Measurements from ENCODE around the gene EHD4.

EHD4 gene

GRCh38 chr15:41849861-41850260, 122.5 kb downstream of the EHD4 start:
- WGBS (ENCODE audit: insufficient coverage, insufficient read length): no CpG with 5 or more reads among the region's 8 CpGs
- H3K4me1 ChIP-seq (ENCODE audit: control insufficient read depth, insufficient read depth, low read length): no peaks in the 10 kb centered on the region; the same call in 1 of the 2 replicates
- DNase-seq (ENCODE audit: low read depth, low spot score): no peak

GRCh38 chr15:41849204-41849603, 123.2 kb downstream of the EHD4 start:
- DNase-seq (ENCODE audit: low read depth, low spot score): no peak
- Histone ChIP-seq H3K27ac (ENCODE audit: low read length) (no peak overlapping the region), H3K27me3 (ENCODE audit: control insufficient read depth, insufficient read depth, low read length) (no peaks in the 10 kb centered on the region), H3K4me1 (ENCODE audit: control insufficient read depth, insufficient read depth, low read length) (no peaks in the 10 kb centered on the region; the same call in 1 of the 2 replicates), H3K4me3 (ENCODE audit: low read length) (no peak overlapping the region), H3K9me3 (ENCODE audit: control insufficient read depth, insufficient read depth, low read length) (no peaks in the 10 kb centered on the region), H3K36me3 (ENCODE audit: control insufficient read depth, insufficient read depth, low read length) (peaks cover 7% of the 10 kb centered on the region; the same call in 1 of the 2 replicates)
- no CpG with 5 or more reads among the region's 6 CpGs for WGBS (ENCODE audit: insufficient coverage, insufficient read length)

More at GRCh38 chr15:41849861-41850260, 122.5 kb downstream of the EHD4 start:
- no peaks in the 10 kb centered on the region for H3K9me3 ChIP-seq (ENCODE audit: control insufficient read depth, insufficient read depth, low read length)
- H3K36me3 ChIP-seq (ENCODE audit: control insufficient read depth, insufficient read depth, low read length): peaks cover 7% of the 10 kb centered on the region; the same call in 1 of the 2 replicates
- H3K4me3 ChIP-seq (ENCODE audit: low read length): no peak overlapping the region
- no peak overlapping the region for H3K27ac ChIP-seq (ENCODE audit: low read length)
- no peaks in the 10 kb centered on the region for H3K27me3 ChIP-seq (ENCODE audit: control insufficient read depth, insufficient read depth, low read length)

GRCh38 chr15:41848631-41849030, 123.7 kb downstream of the EHD4 start:
- no peak for DNase-seq (ENCODE audit: low read depth, low spot score)
- WGBS (ENCODE audit: insufficient coverage, insufficient read length): no CpG with 5 or more reads among the region's 10 CpGs
- Histone ChIP-seq H3K27ac (ENCODE audit: low read length) (no peak overlapping the region), H3K36me3 (ENCODE audit: control insufficient read depth, insufficient read depth, low read length) (peaks cover 7% of the 10 kb centered on the region; the same call in 1 of the 2 replicates), H3K9me3 (ENCODE audit: control insufficient read depth, insufficient read depth, low read length) (no peaks in the 10 kb centered on the region), H3K27me3 (ENCODE audit: control insufficient read depth, insufficient read depth, low read length) (no peaks in the 10 kb centered on the region), H3K4me1 (ENCODE audit: control insufficient read depth, insufficient read depth, low read length) (no peaks in the 10 kb centered on the region; the same call in 1 of the 2 replicates), H3K4me3 (ENCODE audit: low read length) (no peak overlapping the region)

GRCh38 chr15:41847981-41848380, 124.4 kb downstream of the EHD4 start:
- DNase-seq (ENCODE audit: low read depth, low spot score): no peak
- no peaks in the 10 kb centered on the region; the same call in 1 of the 2 replicates for H3K4me1 ChIP-seq (ENCODE audit: control insufficient read depth, insufficient read depth, low read length)
- WGBS (ENCODE audit: insufficient coverage, insufficient read length): no CpG with 5 or more reads among the region's 9 CpGs
- H3K36me3 ChIP-seq (ENCODE audit: control insufficient read depth, insufficient read depth, low read length): peaks cover 7% of the 10 kb centered on the region; the same call in 1 of the 2 replicates
- H3K27ac ChIP-seq (ENCODE audit: low read length): no peak overlapping the region
- H3K4me3 ChIP-seq (ENCODE audit: low read length): no peak overlapping the region
- H3K27me3 ChIP-seq (ENCODE audit: control insufficient read depth, insufficient read depth, low read length): no peaks in the 10 kb centered on the region
- no peaks in the 10 kb centered on the region for H3K9me3 ChIP-seq (ENCODE audit: control insufficient read depth, insufficient read depth, low read length)

- H3K4me1 ChIP-seq (ENCODE audit: control insufficient read depth, insufficient read depth, low read length): no peaks in the 10 kb centered on the region; the same call in 1 of the 2 replicates
- no peaks in the 10 kb centered on the region for H3K9me3 ChIP-seq (ENCODE audit: control insufficient read depth, insufficient read depth, low read length)
- no peak overlapping the region for H3K27ac ChIP-seq (ENCODE audit: low read length)
- peaks cover 7% of the 10 kb centered on the region; the same call in 1 of the 2 replicates for H3K36me3 ChIP-seq (ENCODE audit: control insufficient read depth, insufficient read depth, low read length)
- WGBS (ENCODE audit: insufficient coverage, insufficient read length): no CpG with 5 or more reads among the region's 14 CpGs
- no peak for DNase-seq (ENCODE audit: low read depth, low spot score)
- no peaks in the 10 kb centered on the region for H3K27me3 ChIP-seq (ENCODE audit: control insufficient read depth, insufficient read depth, low read length)
- H3K4me3 ChIP-seq (ENCODE audit: low read length): no peak overlapping the region
Measured at GRCh38 chr15:41847206-41847605, 125.2 kb downstream of the EHD4 start.
